ENCODE results near the gene CCT5. TPM values are rescaled to one million over a fixed set of nuclear protein-coding genes. Genes with fewer than 3 reads are reported as not detected.
A peak's percentile ranks its signal among the peaks of the same experiment; 100 is the strongest.
"Not testable (repeated sequence)": the region's sequence is repeated elsewhere in the genome, so short reads cannot be mapped to it uniquely, and the experiment has no call there.

CCT5 gene
- total RNA-seq, 1 donor from 2014 or later = 401 TPM

DNA sequence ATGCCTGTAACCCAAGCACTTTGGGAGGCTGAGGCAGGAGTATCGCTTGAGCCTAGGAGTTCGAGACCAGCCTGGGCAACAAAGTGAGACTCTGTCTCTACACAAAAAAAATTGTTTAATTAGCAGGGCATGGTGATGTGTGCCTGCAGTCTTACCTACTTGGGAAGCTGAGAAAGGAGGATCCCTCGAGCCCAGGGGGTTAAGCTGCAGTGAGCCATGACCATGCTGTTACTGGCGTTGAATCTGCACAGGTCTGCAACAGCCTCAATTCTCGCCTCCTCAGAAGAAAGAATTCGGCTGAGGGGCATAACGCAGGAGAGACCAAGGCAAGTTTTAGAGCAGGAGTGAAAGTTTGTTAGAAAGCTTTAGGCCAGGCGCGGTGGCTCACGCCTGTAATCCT, 18.0 kb downstream of the CCT5 start:
- Mint-ChIP-seq H3K4me3 (no peak overlapping the region), H3K36me3 (ENCODE audit: low read depth) (no peaks in the 10 kb centered on the region), H3K4me1 (no peaks in the 10 kb centered on the region), H3K27ac (ENCODE audit: unreplicated experiment) (peak overlapping the region; percentile 8), H3K9me3 (no peaks in the 10 kb centered on the region), H3K27me3 (ENCODE audit: low read depth) (no peaks in the 10 kb centered on the region)
- TF ChIP-seq, protein P1, sequence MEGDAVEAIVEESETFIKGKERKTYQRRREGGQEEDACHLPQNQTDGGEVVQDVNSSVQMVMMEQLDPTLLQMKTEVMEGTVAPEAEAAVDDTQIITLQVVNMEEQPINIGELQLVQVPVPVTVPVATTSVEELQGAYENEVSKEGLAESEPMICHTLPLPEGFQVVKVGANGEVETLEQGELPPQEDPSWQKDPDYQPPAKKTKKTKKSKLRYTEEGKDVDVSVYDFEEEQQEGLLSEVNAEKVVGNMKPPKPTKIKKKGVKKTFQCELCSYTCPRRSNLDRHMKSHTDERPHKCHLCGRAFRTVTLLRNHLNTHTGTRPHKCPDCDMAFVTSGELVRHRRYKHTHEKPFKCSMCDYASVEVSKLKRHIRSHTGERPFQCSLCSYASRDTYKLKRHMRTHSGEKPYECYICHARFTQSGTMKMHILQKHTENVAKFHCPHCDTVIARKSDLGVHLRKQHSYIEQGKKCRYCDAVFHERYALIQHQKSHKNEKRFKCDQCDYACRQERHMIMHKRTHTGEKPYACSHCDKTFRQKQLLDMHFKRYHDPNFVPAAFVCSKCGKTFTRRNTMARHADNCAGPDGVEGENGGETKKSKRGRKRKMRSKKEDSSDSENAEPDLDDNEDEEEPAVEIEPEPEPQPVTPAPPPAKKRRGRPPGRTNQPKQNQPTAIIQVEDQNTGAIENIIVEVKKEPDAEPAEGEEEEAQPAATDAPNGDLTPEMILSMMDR (conservative IDR thresholded peaks at IDR 0.05) = no peak
- no peak for DNase-seq (ENCODE audit: low read depth, low spot score)

DNA sequence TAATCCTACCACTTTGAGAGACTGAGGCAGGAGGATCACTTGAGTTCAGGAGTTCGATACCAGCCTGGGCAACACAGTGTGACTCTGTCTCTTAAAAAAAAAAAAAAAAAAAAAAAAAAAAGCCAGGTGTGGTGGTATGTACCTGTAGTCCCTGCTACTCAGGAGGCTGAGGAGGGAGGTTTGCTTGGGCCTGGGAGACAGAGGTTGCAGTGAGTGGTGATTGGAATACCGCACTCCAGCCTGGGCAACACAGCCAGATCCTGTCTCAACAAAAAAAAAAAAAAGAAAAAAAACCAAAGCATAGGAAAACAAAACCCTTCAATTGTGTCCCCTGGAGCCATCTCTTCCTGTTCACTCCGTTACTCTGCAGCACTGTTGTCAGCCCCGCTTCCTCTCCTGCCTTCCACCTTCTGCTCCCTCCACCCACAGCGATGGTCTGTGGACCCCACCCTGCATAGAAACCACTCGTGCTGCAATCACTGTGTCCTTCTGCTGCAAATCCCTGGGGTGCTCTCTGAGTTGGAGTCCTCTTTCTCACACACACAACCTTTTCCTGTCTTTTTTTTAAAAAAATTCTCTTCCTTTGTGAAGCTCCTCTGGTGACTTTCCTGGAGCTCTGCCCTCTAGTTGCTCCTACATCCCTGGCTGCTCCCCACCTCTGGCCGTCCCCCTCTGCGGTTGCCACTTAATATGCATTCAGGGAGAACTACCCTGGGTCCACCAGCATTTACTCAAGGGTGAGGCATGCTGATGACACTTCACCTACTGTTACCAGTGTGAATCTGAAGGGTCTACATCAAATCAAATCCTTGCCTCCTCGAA, 22.2 kb downstream of the CCT5 start:
- no peak overlapping the region for H3K27ac Mint-ChIP-seq (ENCODE audit: unreplicated experiment)
- H3K9me3 Mint-ChIP-seq = no peaks in the 10 kb centered on the region
- no peaks in the 10 kb centered on the region for H3K27me3 Mint-ChIP-seq (ENCODE audit: low read depth)
- H3K4me3 Mint-ChIP-seq = no peak overlapping the region
- TF ChIP-seq, protein P1 (conservative IDR thresholded peaks at IDR 0.05) = no peak
- no peak for DNase-seq (ENCODE audit: low read depth, low spot score)
- no peaks in the 10 kb centered on the region for H3K36me3 Mint-ChIP-seq (ENCODE audit: low read depth)
- H3K4me1 Mint-ChIP-seq = peaks cover 16% of the 10 kb centered on the region

DNA sequence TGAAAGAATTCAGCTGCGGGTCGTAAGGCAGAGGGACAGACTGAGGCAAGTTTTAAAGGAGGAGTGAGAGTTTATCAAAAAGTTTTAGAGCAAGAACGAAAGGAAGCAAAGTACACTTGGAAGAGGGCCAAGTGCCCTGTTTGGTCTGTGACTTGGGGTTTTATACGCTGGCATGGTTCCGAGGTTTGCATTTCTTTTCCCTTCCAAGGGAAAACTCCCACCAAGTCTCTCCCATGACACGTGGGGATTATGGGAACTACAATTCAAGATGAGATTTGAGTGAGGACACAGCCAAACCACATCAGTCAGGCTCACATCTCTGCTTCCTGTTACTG, 22.8 kb downstream of the CCT5 start:
- H3K9me3 Mint-ChIP-seq; H3K27ac Mint-ChIP-seq (ENCODE audit: unreplicated experiment); H3K27me3 Mint-ChIP-seq (ENCODE audit: low read depth); H3K36me3 Mint-ChIP-seq (ENCODE audit: low read depth); H3K4me3 Mint-ChIP-seq; DNase-seq (ENCODE audit: low read depth, low spot score): not testable (repeated sequence)
- peaks cover 16% of the 10 kb centered on the region for H3K4me1 Mint-ChIP-seq

DNA sequence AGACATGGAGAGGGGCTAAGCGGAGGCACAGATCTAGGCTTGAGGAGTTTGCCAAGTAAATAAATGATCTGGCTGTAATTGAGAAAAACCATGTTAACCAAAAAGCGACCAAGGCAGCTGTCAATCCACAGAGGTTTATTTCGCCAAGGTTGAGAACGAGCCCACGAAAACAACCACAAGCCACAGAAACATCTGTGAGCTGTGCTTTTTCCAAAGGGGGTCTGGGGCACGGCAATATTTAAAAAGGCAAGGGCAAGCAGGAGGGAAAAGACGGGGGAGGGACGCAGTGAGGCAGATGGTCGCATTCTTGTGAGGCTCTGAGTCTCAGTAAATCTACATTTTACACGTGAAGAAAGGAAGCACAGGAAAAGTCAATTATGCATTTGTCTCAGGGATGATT, 25.4 kb downstream of the CCT5 start:
- Mint-ChIP-seq H3K27me3 (ENCODE audit: low read depth) (no peaks in the 10 kb centered on the region), H3K36me3 (ENCODE audit: low read depth) (no peaks in the 10 kb centered on the region), H3K4me3 (no peak overlapping the region), H3K27ac (ENCODE audit: unreplicated experiment) (peak overlapping the region; percentile 10), H3K4me1 (peaks cover 16% of the 10 kb centered on the region), H3K9me3 (no peaks in the 10 kb centered on the region)
- no peak for DNase-seq (ENCODE audit: low read depth, low spot score)
- TF ChIP-seq, protein P1 (conservative IDR thresholded peaks at IDR 0.05) = no peak

DNA sequence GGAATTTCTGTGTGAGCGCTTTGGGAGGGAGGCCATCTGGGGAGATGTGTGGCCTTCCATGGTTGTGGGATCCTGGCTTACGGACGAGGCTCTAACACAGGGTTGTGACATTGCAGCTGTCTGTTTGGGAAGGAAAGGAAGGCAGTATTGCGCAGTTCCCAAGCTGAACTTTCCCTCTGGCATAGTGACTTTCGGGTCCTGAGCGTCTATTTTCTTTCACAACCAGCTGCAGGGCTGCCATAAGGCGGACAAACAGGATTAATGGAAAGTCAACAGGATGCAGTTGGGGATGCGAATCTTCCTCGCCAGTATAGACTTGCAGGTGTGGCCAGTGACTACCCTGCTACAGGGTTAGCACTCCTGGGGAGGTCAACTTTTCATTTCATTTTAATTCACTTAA, 25.9 kb downstream of the CCT5 start:
- no peaks in the 10 kb centered on the region for H3K27me3 Mint-ChIP-seq (ENCODE audit: low read depth)
- no peak for DNase-seq (ENCODE audit: low read depth, low spot score)
- H3K4me1 Mint-ChIP-seq = peaks cover 16% of the 10 kb centered on the region
- no peak overlapping the region for H3K4me3 Mint-ChIP-seq
- TF ChIP-seq, protein P1 (conservative IDR thresholded peaks at IDR 0.05) = no peak
- no peak overlapping the region for H3K27ac Mint-ChIP-seq (ENCODE audit: unreplicated experiment)
- H3K9me3 Mint-ChIP-seq = no peaks in the 10 kb centered on the region
- H3K36me3 Mint-ChIP-seq (ENCODE audit: low read depth) = no peaks in the 10 kb centered on the region

DNA sequence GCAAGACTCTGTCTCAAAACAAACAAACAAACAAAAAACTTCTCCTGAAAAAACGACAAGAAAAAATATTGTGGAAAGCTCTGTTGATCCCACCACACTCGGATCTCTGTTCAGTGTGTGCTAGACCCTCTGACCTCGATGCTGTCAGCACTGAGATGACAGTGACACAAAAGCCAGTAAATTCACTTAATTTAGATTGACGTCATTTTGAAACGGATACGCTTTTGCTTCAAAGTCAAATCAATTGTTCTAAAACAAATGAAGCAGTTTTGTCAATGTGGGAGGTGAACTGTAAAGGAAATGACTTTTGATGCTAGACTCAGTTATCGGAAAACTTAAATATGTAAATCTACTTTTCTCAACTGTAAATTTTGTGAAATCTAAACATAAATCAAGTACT, 26.6 kb downstream of the CCT5 start:
- Mint-ChIP-seq H3K27me3 (ENCODE audit: low read depth) (no peaks in the 10 kb centered on the region), H3K9me3 (no peaks in the 10 kb centered on the region), H3K4me1 (peaks cover 16% of the 10 kb centered on the region), H3K36me3 (ENCODE audit: low read depth) (no peaks in the 10 kb centered on the region), H3K4me3 (no peak overlapping the region), H3K27ac (ENCODE audit: unreplicated experiment) (no peak overlapping the region)
- no peak for DNase-seq (ENCODE audit: low read depth, low spot score)
- TF ChIP-seq, protein P1 (conservative IDR thresholded peaks at IDR 0.05) = no peak
